ENCODE results near the gene KIF4B. TPM values are rescaled to one million over a fixed set of nuclear protein-coding genes. Genes with fewer than 3 reads are reported as not detected.

The KIF4B gene
- total and polyA plus RNA-seq, 2 of the 13 experiments (the other 11 are each of a cell fraction or from before 2014, with no cell fraction given): 0.04 TPM; not detected in 1

DNA sequence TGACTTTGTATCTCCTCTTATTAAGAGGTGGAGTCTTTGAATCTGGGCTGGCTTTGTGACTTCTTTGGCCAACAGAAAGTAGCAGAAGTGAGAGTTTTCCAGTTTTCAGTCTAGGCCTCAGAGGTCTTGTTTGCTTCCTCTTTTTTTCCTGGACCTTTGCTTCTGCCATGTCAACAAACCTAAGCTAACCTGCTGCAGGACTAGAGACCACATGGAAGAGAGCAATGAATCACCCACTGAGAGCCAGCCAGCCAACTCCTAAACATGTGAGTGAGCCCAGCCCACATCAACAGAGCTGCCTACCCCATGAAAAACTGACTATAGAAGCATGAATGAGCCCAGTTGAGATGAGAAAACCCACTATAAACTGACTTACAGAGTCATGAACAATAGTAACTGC lies 42.8 kb upstream of the KIF4B start (continued):
- TF ChIP-seq, protein P1, sequence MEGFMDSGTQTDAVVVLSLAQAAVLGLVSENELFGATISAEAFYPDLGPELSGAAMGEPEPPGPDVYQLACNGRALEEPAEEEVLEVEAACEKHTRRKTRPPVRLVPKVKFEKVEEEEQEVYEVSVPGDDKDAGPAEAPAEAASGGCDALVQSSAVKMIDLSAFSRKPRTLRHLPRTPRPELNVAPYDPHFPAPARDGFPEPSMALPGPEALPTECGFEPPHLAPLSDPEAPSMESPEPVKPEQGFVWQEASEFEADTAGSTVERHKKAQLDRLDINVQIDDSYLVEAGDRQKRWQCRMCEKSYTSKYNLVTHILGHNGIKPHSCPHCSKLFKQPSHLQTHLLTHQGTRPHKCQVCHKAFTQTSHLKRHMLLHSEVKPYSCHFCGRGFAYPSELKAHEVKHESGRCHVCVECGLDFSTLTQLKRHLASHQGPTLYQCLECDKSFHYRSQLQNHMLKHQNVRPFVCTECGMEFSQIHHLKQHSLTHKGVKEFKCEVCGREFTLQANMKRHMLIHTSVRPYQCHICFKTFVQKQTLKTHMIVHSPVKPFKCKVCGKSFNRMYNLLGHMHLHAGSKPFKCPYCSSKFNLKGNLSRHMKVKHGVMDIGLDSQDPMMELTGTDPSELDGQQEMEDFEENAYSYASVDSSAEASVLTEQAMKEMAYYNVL (CRISPR knock-in tag; IDR thresholded peaks at IDR 0.05; ENCODE audit: borderline replicate concordance): peak; percentile 35; the same call in 1 of the 2 replicates
- TF ChIP-seq, protein P2, sequence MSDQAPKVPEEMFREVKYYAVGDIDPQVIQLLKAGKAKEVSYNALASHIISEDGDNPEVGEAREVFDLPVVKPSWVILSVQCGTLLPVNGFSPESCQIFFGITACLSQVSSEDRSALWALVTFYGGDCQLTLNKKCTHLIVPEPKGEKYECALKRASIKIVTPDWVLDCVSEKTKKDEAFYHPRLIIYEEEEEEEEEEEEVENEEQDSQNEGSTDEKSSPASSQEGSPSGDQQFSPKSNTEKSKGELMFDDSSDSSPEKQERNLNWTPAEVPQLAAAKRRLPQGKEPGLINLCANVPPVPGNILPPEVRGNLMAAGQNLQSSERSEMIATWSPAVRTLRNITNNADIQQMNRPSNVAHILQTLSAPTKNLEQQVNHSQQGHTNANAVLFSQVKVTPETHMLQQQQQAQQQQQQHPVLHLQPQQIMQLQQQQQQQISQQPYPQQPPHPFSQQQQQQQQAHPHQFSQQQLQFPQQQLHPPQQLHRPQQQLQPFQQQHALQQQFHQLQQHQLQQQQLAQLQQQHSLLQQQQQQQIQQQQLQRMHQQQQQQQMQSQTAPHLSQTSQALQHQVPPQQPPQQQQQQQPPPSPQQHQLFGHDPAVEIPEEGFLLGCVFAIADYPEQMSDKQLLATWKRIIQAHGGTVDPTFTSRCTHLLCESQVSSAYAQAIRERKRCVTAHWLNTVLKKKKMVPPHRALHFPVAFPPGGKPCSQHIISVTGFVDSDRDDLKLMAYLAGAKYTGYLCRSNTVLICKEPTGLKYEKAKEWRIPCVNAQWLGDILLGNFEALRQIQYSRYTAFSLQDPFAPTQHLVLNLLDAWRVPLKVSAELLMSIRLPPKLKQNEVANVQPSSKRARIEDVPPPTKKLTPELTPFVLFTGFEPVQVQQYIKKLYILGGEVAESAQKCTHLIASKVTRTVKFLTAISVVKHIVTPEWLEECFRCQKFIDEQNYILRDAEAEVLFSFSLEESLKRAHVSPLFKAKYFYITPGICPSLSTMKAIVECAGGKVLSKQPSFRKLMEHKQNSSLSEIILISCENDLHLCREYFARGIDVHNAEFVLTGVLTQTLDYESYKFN (CRISPR knock-in tag; conservative IDR thresholded peaks at IDR 0.05): peak; percentile 70
- TF ChIP-seq SPEN (CRISPR knock-in tag; IDR thresholded peaks at IDR 0.05; ENCODE audit: low read depth) (peak; percentile 57; the same call in 1 of the 2 replicates), ZFX (CRISPR knock-in tag; IDR thresholded peaks at IDR 0.05; ENCODE audit: low read depth) (peak; percentile 71), FOSL2 (CRISPR knock-in tag; IDR thresholded peaks at IDR 0.05) (peak; percentile 85), REPIN1 (CRISPR knock-in tag; IDR thresholded peaks at IDR 0.05; ENCODE audit: borderline replicate concordance, low read depth) (peak; percentile 22; the same call in 1 of the 2 replicates), HNRNPH1 (optimal IDR thresholded peaks at IDR 0.05; ENCODE audit: low read depth, low read length) (no peak), CC2D1A (CRISPR knock-in tag; IDR thresholded peaks at IDR 0.05) (no peak), CHD4 (IDR thresholded peaks at IDR 0.05; ENCODE audit: borderline replicate concordance, low read length) (no peak), ZC3H4 (CRISPR knock-in tag; IDR thresholded peaks at IDR 0.05; ENCODE audit: borderline replicate concordance) (no peak), ZNF264 (CRISPR knock-in tag; IDR thresholded peaks at IDR 0.05) (no peak; the same call in 1 of the 2 replicates), ZFP37 (CRISPR knock-in tag; IDR thresholded peaks at IDR 0.05; ENCODE audit: borderline replicate concordance) (no peak), PCBP2 (optimal IDR thresholded peaks at IDR 0.05; ENCODE audit: low read depth, low read length, poor library complexity, severe bottlenecking) (no peak), GATAD1 (CRISPR knock-in tag; IDR thresholded peaks at IDR 0.05) (peak; percentile 38; the same call in 1 of the 2 replicates)
- TF ChIP-seq, protein P3, sequence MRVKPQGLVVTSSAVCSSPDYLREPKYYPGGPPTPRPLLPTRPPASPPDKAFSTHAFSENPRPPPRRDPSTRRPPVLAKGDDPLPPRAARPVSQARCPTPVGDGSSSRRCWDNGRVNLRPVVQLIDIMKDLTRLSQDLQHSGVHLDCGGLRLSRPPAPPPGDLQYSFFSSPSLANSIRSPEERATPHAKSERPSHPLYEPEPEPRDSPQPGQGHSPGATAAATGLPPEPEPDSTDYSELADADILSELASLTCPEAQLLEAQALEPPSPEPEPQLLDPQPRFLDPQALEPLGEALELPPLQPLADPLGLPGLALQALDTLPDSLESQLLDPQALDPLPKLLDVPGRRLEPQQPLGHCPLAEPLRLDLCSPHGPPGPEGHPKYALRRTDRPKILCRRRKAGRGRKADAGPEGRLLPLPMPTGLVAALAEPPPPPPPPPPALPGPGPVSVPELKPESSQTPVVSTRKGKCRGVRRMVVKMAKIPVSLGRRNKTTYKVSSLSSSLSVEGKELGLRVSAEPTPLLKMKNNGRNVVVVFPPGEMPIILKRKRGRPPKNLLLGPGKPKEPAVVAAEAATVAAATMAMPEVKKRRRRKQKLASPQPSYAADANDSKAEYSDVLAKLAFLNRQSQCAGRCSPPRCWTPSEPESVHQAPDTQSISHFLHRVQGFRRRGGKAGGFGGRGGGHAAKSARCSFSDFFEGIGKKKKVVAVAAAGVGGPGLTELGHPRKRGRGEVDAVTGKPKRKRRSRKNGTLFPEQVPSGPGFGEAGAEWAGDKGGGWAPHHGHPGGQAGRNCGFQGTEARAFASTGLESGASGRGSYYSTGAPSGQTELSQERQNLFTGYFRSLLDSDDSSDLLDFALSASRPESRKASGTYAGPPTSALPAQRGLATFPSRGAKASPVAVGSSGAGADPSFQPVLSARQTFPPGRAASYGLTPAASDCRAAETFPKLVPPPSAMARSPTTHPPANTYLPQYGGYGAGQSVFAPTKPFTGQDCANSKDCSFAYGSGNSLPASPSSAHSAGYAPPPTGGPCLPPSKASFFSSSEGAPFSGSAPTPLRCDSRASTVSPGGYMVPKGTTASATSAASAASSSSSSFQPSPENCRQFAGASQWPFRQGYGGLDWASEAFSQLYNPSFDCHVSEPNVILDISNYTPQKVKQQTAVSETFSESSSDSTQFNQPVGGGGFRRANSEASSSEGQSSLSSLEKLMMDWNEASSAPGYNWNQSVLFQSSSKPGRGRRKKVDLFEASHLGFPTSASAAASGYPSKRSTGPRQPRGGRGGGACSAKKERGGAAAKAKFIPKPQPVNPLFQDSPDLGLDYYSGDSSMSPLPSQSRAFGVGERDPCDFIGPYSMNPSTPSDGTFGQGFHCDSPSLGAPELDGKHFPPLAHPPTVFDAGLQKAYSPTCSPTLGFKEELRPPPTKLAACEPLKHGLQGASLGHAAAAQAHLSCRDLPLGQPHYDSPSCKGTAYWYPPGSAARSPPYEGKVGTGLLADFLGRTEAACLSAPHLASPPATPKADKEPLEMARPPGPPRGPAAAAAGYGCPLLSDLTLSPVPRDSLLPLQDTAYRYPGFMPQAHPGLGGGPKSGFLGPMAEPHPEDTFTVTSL (CRISPR knock-in tag; IDR thresholded peaks at IDR 0.05; ENCODE audit: borderline replicate concordance): peak; percentile 77; the same call in 1 of the 2 replicates
- TF ChIP-seq, protein P4, sequence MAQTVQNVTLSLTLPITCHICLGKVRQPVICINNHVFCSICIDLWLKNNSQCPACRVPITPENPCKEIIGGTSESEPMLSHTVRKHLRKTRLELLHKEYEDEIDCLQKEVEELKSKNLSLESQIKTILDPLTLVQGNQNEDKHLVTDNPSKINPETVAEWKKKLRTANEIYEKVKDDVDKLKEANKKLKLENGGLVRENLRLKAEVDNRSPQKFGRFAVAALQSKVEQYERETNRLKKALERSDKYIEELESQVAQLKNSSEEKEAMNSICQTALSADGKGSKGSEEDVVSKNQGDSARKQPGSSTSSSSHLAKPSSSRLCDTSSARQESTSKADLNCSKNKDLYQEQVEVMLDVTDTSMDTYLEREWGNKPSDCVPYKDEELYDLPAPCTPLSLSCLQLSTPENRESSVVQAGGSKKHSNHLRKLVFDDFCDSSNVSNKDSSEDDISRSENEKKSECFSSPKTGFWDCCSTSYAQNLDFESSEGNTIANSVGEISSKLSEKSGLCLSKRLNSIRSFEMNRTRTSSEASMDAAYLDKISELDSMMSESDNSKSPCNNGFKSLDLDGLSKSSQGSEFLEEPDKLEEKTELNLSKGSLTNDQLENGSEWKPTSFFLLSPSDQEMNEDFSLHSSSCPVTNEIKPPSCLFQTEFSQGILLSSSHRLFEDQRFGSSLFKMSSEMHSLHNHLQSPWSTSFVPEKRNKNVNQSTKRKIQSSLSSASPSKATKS (CRISPR knock-in tag; IDR thresholded peaks at IDR 0.05): no peak

Data from HepG2 (cell line).